ENCODE results near the gene IDH2. TPM values are rescaled to one million over a fixed set of nuclear protein-coding genes. Genes with fewer than 3 reads are reported as not detected.

IDH2 gene
- total and polyA plus RNA-seq, 10 of the 15 experiments (the other 5 are each of a cell fraction or from before 2014, with no cell fraction given): 2.3 to 358 (median 242) TPM

DNA sequence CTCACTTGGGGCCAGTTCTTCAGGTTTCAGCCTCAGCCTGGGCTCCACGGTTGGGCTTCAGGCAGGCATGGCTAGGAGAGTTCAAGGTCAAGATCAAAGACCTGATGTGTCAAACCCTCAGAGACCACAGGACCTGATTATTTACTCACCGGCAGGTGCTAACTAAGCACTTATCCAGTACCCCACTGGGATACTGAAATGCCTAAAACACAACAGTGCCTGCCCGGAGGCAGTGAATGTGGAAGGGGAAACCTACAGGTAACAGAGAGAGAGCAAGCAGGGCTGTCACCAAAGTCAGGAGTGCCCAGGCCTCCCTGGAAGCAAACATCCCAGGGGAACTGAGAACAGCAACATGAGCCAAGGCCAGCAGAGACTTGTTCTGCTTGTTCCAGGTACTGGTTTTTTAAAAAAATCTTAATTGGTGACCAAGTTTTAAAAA, 6.7 kb downstream of the IDH2 start:
- in situ Hi-C loops (cut with MboI): loop anchor here (10.0 kb wide), 1 partner anchor 341 kb away; the partner anchor contains the start of gene MESP1
- CTCF ChIA-PET: no interaction called here
- H3K36me3 ChIP-seq (ENCODE audit: control insufficient read depth in 2 of 2, insufficient read depth in 2 of 2, low read length in 1 of 2): no peaks in the 10 kb centered on the region; a peak in 1 of 4 replicates
- SMC1A ChIA-PET (ENCODE audit: uncharacterized antibody, unreplicated experiment): no interaction called here
- DNase-seq (ENCODE audit: low read depth, low spot score) (no peak), FAIRE-seq (no peak), ATAC-seq (peak; percentile 50)
- H3K4me3 ChIP-seq: no peak overlapping the region
- peak overlapping the region; percentile 85 for H3K4me2 ChIP-seq (ENCODE audit: control insufficient read depth, insufficient read depth)
- WGBS (ENCODE audit: insufficient coverage, insufficient replicate concordance, low lambda C conversion rate, missing lambda C conversion rate): 4% methylated on average over 3 of the region's 3 CpGs
- H3K79me2 ChIP-seq (ENCODE audit: control insufficient read depth, insufficient read depth, low read length): peaks cover 50% of the 10 kb centered on the region
- no peaks in the 10 kb centered on the region for H4K20me1 ChIP-seq (ENCODE audit: control insufficient read depth, insufficient read depth)
- no TSS peak for BruUV-seq (replicated peaks)
- intact Hi-C loops (cut with micrococcal nuclease; ENCODE audit: unreplicated experiment): loop anchor here (5.0 kb wide), 3 partner anchors 58 to 137 kb away; partner anchors contain the start of genes CIB1, GDPGP1 and ZNF710
- H3K27me3 ChIP-seq (replicated peaks in 1 of 2; ENCODE audit: control insufficient read depth in 2 of 2, insufficient read depth in 2 of 2, low read length in 1 of 2): no peaks in the 10 kb centered on the region
- peak overlapping the region; percentile 35 for H3K9ac ChIP-seq (ENCODE audit: control insufficient read depth, insufficient read depth, low read length)
- RAD21 ChIA-PET (ENCODE audit: unreplicated experiment): interaction anchor here (0.6 to 0.8 kb wide), 3 partner anchors 13 to 46 kb away, joined by 3 to 4 read pairs (median 3); no protein-coding TSS in a partner anchor
- POLR2A ChIA-PET: interaction anchor here (0.6 kb wide), 1 partner anchor 117 kb away, joined by 6 read pairs; no protein-coding TSS in a partner anchor
- H2AFZ ChIP-seq (ENCODE audit: control insufficient read depth, low read depth, low read length): no peak overlapping the region; the same call in 1 of the 2 replicates
- peaks cover 47% of the 10 kb centered on the region for H3K4me1 ChIP-seq (ENCODE audit: control insufficient read depth, insufficient read depth, low read length)
- H3K9me3 ChIP-seq (replicated peaks; ENCODE audit: control insufficient read depth, insufficient read depth, low read length): no peaks in the 10 kb centered on the region
- H3K27ac ChIP-seq (ENCODE audit: control insufficient read depth, insufficient read depth): peak overlapping the region; percentile 46
- no peak for TF ChIP-seq NFXL1 (IDR thresholded peaks at IDR 0.05; ENCODE audit: borderline replicate concordance)
- TF ChIP-seq, protein P1, sequence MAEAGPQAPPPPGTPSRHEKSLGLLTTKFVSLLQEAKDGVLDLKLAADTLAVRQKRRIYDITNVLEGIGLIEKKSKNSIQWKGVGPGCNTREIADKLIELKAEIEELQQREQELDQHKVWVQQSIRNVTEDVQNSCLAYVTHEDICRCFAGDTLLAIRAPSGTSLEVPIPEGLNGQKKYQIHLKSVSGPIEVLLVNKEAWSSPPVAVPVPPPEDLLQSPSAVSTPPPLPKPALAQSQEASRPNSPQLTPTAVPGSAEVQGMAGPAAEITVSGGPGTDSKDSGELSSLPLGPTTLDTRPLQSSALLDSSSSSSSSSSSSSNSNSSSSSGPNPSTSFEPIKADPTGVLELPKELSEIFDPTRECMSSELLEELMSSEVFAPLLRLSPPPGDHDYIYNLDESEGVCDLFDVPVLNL (IDR thresholded peaks at IDR 0.05; ENCODE audit: low read depth, low read length): no peak
- no peak for TF ChIP-seq SREBF1 (IDR thresholded peaks at IDR 0.05; ENCODE audit: low read length)
- no peak for TF ChIP-seq CBX3 (IDR thresholded peaks at IDR 0.05; ENCODE audit: borderline replicate concordance, low read depth)
- TF ChIP-seq, protein P2, sequence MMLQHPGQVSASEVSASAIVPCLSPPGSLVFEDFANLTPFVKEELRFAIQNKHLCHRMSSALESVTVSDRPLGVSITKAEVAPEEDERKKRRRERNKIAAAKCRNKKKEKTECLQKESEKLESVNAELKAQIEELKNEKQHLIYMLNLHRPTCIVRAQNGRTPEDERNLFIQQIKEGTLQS (IDR thresholded peaks at IDR 0.05; ENCODE audit: borderline replicate concordance, extremely low read depth, low read depth, low read length): no peak
- no peak for TF ChIP-seq BCL3 (IDR thresholded peaks at IDR 0.05; ENCODE audit: borderline replicate concordance, insufficient read depth, low read depth, low read length, poor library complexity, severe bottlenecking)
- no peak for TF ChIP-seq BMI1 (IDR thresholded peaks at IDR 0.05; ENCODE audit: borderline replicate concordance)
- TF ChIP-seq RAD51 (IDR thresholded peaks at IDR 0.05): no peak
- no peak for TF ChIP-seq NFYB (IDR thresholded peaks at IDR 0.05; ENCODE audit: insufficient read depth, low read depth, low read length)
- TF ChIP-seq BCL11A (IDR thresholded peaks at IDR 0.05; ENCODE audit: low read depth, low read length): peak; percentile 49; the same call in 1 of the 2 replicates
- TF ChIP-seq CUX1 (IDR thresholded peaks at IDR 0.05; ENCODE audit: insufficient replicate concordance, low read depth, low read length): no peak
- TF ChIP-seq, protein P3, sequence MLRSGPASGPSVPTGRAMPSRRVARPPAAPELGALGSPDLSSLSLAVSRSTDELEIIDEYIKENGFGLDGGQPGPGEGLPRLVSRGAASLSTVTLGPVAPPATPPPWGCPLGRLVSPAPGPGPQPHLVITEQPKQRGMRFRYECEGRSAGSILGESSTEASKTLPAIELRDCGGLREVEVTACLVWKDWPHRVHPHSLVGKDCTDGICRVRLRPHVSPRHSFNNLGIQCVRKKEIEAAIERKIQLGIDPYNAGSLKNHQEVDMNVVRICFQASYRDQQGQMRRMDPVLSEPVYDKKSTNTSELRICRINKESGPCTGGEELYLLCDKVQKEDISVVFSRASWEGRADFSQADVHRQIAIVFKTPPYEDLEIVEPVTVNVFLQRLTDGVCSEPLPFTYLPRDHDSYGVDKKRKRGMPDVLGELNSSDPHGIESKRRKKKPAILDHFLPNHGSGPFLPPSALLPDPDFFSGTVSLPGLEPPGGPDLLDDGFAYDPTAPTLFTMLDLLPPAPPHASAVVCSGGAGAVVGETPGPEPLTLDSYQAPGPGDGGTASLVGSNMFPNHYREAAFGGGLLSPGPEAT (IDR thresholded peaks at IDR 0.05; ENCODE audit: low read depth): peak; percentile 37; the same call in 1 of the 2 replicates

Measured in GM12878 (cell line).